CD4-positive, alpha-beta T cell (primary cell): ENCODE measurements around the gene TMEM269. TPM values are rescaled to one million over a fixed set of nuclear protein-coding genes. Genes with fewer than 3 reads are reported as not detected.

Experiments used
- ATAC-seq: fragments of 200-7000 bp; cut with Tn5 transposase; one replicate; pipeline ENCODE4 v1.10.0; 2022; ENCODE audit warnings: mild to moderate bottlenecking; ENCODE audit not compliant: poor library complexity
- CTCF ChIA-PET: fragments of 350-600 bp; sonication (Branson Sonifier 250); formaldehyde crosslinking; loops from one replicate; lab custom pipeline; 2021; ENCODE audit warnings: antibody characterized with exemption, inconsistent platforms; lab: Charles Lee
- POLR2A ChIA-PET: fragments of 350-600 bp; sonication (Branson Sonifier 250); formaldehyde crosslinking; loops from one replicate; lab custom pipeline; 2021; ENCODE audit warnings: antibody characterized with exemption, inconsistent platforms; lab: Charles Lee
- DNase-seq, 14 experiments: peaks; one replicate each; pipeline ENCODE4 v3.0.0-alpha.2; 2013 to 2020; ENCODE audit warnings: mixed read lengths in 2 of 14
- H3K27ac ChIP-seq, 2 donors: one replicate each; pipeline versions ENCODE4 v1.5.1 to v1.7.0; 2013; ENCODE audit warnings: low read length in 2 of 2, low read depth in 1 of 2, mild to moderate bottlenecking in 1 of 2
- H3K27me3 ChIP-seq, 2 experiments: 1 replicate in 1 of 2; 2 replicates in 1 of 2; pipeline versions ENCODE4 v1.6.1 to v1.7.0; 2013; ENCODE audit warnings: low read length in 2 of 2, control low read depth in 1 of 2, mild to moderate bottlenecking in 1 of 2, moderate library complexity in 1 of 2; ENCODE audit not compliant: insufficient read depth in 2 of 2, control insufficient read depth in 1 of 2
- H3K36me3 ChIP-seq: one replicate; pipeline ENCODE4 v1.6.1; 2013; ENCODE audit warnings: low read length, control low read depth; ENCODE audit not compliant: insufficient read depth
- H3K4me1 ChIP-seq: one replicate; pipeline ENCODE4 v1.6.1; 2013; ENCODE audit warnings: low read length, control low read depth; ENCODE audit not compliant: insufficient read depth
- H3K4me3 ChIP-seq: one replicate; pipeline ENCODE4 v1.5.1; 2013; ENCODE audit warnings: mild to moderate bottlenecking, low read length, moderate library complexity
- H3K9me3 ChIP-seq, 2 experiments: 1 replicate in 1 of 2; 2 replicates in 1 of 2; pipeline versions ENCODE4 v1.6.1 to v1.7.0; 2013; ENCODE audit warnings: low read length in 2 of 2, mild to moderate bottlenecking in 2 of 2, control low read depth in 1 of 2, moderate library complexity in 1 of 2; ENCODE audit not compliant: control insufficient read depth in 1 of 2, insufficient read depth in 1 of 2
- H3K27ac Mint-ChIP-seq: one replicate; pipeline ENCODE4 v1.8.0; 2020; ENCODE audit warnings: mixed read lengths
- H3K27me3 Mint-ChIP-seq: one replicate; pipeline ENCODE4 v1.8.0; 2021; ENCODE audit warnings: mixed read lengths
- H3K36me3 Mint-ChIP-seq: one replicate; pipeline ENCODE4 v1.8.0; 2021; ENCODE audit warnings: low read depth, mixed read lengths
- H3K4me1 Mint-ChIP-seq: one replicate; pipeline ENCODE4 v1.8.0; 2021; ENCODE audit warnings: low read depth, mixed read lengths
- H3K4me3 Mint-ChIP-seq: one replicate; pipeline ENCODE4 v1.8.0; 2020; ENCODE audit warnings: mild to moderate bottlenecking, mixed read lengths
- H3K9me3 Mint-ChIP-seq: one replicate; pipeline ENCODE4 v1.8.0; 2020; ENCODE audit warnings: mixed read lengths
- CTCF ChIP-seq: fragments of 200-600 bp; IDR thresholded peaks from one replicate; pipeline ENCODE4 v1.8.0; 2022; ENCODE audit warnings: antibody characterized with exemption, mild to moderate bottlenecking
- intact Hi-C, 2 experiments: fragments of 100-400 bp; cut with DNase I in 1 of 2; cut with micrococcal nuclease in 1 of 2; formaldehyde crosslinking; loops; one replicate each; pipeline versions ENCODE4 v1.15.1 to v1.9.0; 2023 to 2025; cut with DNase I, micrococcal nuclease
- total RNA-seq, 174 experiments: library from RNA in 2 of 174; stranded (reverse) in 2 of 174; gene quantifications; one replicate each; pipeline ENCODE4 v1.2.3 and lab custom pipeline; 2021 to 2026

TMEM269 gene
- total RNA-seq, 2 experiments from 2014 or later: 0.60 to 1.1 TPM

GRCh38 chr1:42847111-42847595 is 62.4 kb downstream of the TMEM269 start:
- peak overlapping the region; percentile 96 for H3K4me3 ChIP-seq
- no peak for TF ChIP-seq CTCF

DNA sequence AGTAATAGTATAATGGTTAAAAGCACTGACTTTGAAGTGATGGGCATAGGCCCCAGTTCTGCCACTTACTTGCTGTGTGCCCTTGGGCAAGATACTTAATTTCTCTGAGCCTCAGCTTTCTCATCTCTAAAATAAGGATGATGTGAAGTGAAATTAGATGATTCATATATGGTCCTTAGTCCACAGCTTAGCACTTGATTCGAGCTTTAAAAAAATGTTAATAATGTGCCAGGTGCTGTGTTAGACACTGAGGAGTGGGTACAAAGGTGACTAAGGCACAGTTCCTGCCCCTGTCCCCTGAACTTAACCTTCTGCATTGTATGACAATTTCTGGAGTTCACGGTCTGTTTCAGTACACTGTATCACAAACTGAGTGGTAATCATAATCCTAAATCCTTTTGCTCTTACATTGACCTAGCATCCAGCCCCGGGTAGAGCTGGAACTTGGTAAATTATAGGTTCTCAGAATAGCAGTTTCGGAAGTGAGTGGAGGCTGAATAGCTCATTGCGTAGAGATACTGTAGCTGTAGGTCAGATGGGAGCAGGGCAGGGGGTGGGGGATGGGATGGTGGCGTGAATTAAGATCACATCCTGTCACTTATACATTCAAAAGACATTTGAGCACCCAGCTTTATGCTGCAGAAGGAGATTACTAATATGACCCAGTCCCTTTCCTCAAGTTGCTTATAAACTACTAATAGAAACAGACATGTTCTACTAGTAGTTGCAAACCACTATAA is 63.1 kb downstream of the TMEM269 start:
- peak overlapping the region; percentile 94 for H3K4me3 Mint-ChIP-seq
- CTCF ChIA-PET: interaction anchor here (1.4 to 2.6 kb wide), 4 partner anchors 10 to 226 kb away, joined by 3 to 20 read pairs (median 8); partner anchors contain the start of genes ERMAP and SVBP
- ATAC-seq: no peak
- peaks cover 2% of the 10 kb centered on the region for H3K9me3 Mint-ChIP-seq
- peak in 3 of 14 experiments; percentile 4 to 6 (median 5) for DNase-seq
- Histone ChIP-seq H3K27me3 (no peaks in the 10 kb centered on the region), H3K36me3 (peaks cover 21% of the 10 kb centered on the region), H3K4me3 (no peak overlapping the region), H3K4me1 (peaks cover 19% of the 10 kb centered on the region), H3K9me3 (peaks cover 0 to 7% of the 10 kb centered on the region in 2 experiments), H3K27ac (no peak overlapping the region)
- H3K27me3 Mint-ChIP-seq: no peaks in the 10 kb centered on the region
- peak overlapping the region; percentile 67 for H3K27ac Mint-ChIP-seq
- POLR2A ChIA-PET: interaction anchor here (1.4 to 2.4 kb wide), 2 partner anchors 31 to 81 kb away, joined by 3 to 53 read pairs; partner anchors contain the start of genes C1orf50, ERMAP, P3H1 and SVBP
- peaks cover 38% of the 10 kb centered on the region for H3K4me1 Mint-ChIP-seq
- intact Hi-C loops: loop anchor here (2.0 to 10.0 kb wide), 6 partner anchors 31 to 507 kb away; partner anchors contain the start of genes C1orf50 (in 2 of the 2), P3H1 (in 2 of the 2), CCDC30 (in 1 of the 2) and CDC20 (in 1 of the 2)
- H3K36me3 Mint-ChIP-seq: peaks cover 55% of the 10 kb centered on the region
- TF ChIP-seq CTCF: no peak

More at GRCh38 chr1:42847111-42847595, 62.4 kb downstream of the TMEM269 start:
- H3K27ac Mint-ChIP-seq: peak overlapping the region; percentile 67
- peaks cover 21% of the 10 kb centered on the region for H3K36me3 ChIP-seq
- peak in 2 of 14 experiments; percentile 3 to 13 for DNase-seq
- H3K4me1 Mint-ChIP-seq: peaks cover 38% of the 10 kb centered on the region
- intact Hi-C loops: loop anchor here (2.0 to 10.0 kb wide), 6 partner anchors 30 to 508 kb away; partner anchors contain the start of genes C1orf50 (in 2 of the 2), P3H1 (in 2 of the 2), CCDC30 (in 1 of the 2) and CDC20 (in 1 of the 2)
- peaks cover 2% of the 10 kb centered on the region for H3K9me3 Mint-ChIP-seq
- H3K4me1 ChIP-seq: peaks cover 19% of the 10 kb centered on the region
- H3K27ac ChIP-seq: peak overlapping the region in 1 of 2 donors; percentile 56
- H3K27me3 Mint-ChIP-seq: no peaks in the 10 kb centered on the region
- CTCF ChIA-PET: interaction anchor here (1.4 to 2.6 kb wide), 8 partner anchors 10 to 226 kb away, joined by 3 to 20 read pairs (median 5); partner anchors contain the start of genes C1orf50, ERMAP, P3H1 and SVBP
- H3K27me3 ChIP-seq: no peaks in the 10 kb centered on the region
- POLR2A ChIA-PET: interaction anchor here (1.4 to 2.4 kb wide), 4 partner anchors 9 to 165 kb away, joined by 3 to 53 read pairs (median 12); partner anchors contain the start of genes C1orf50, ERMAP, P3H1 and SVBP
- peak overlapping the region; percentile 94 for H3K4me3 Mint-ChIP-seq
- peaks cover 0 to 7% of the 10 kb centered on the region in 2 experiments for H3K9me3 ChIP-seq
- peaks cover 47% of the 10 kb centered on the region for H3K36me3 Mint-ChIP-seq
- no peak for ATAC-seq

GRCh38 chr1:42848823-42849537 is 64.2 kb downstream of the TMEM269 start:
- ChIA-PET POLR2A (no interaction called here), CTCF (interaction anchor here (0.7 to 1.6 kb wide), 3 partner anchors 32 to 225 kb away, joined by 3 to 6 read pairs (median 3); partner anchors contain the start of genes ERMAP and SVBP)
- Histone ChIP-seq H3K4me1 (peaks cover 19% of the 10 kb centered on the region), H3K27ac (no peak overlapping the region), H3K9me3 (peaks cover 0 to 7% of the 10 kb centered on the region in 2 experiments), H3K36me3 (peaks cover 21% of the 10 kb centered on the region), H3K4me3 (no peak overlapping the region), H3K27me3 (no peaks in the 10 kb centered on the region)
- H3K9me3 Mint-ChIP-seq: peaks cover 2% of the 10 kb centered on the region
- peak overlapping the region; percentile 8 for H3K4me3 Mint-ChIP-seq
- peaks cover 38% of the 10 kb centered on the region for H3K4me1 Mint-ChIP-seq
- H3K27me3 Mint-ChIP-seq: no peaks in the 10 kb centered on the region
- DNase-seq (no peak), ATAC-seq (no peak)
- H3K27ac Mint-ChIP-seq: peak overlapping the region; percentile 40
- intact Hi-C loops: loop anchor here in 1 of 2 experiments (5.0 to 10.0 kb wide), 4 partner anchors 82 to 506 kb away; partner anchors contain the start of genes C1orf50, CCDC30, CDC20 and CFAP57
- H3K36me3 Mint-ChIP-seq: peaks cover 62% of the 10 kb centered on the region
- no peak for TF ChIP-seq CTCF
